Mucosa of rectum (tissue), 2 donors: Measurements from ENCODE around the gene CDKAL1.

ENCODE experiments used
- H3K27ac ChIP-seq, 2 donors: one replicate each; pipeline ENCODE4 v1.7.0; 2013; ENCODE audit warnings: inconsistent platforms in 2 of 2, low read depth in 2 of 2, low read length in 2 of 2
- H3K27me3 ChIP-seq, 2 donors: one replicate each; pipeline ENCODE4 v1.7.0; 2013; ENCODE audit warnings: low read length in 2 of 2; ENCODE audit not compliant: control insufficient read depth in 2 of 2, insufficient read depth in 2 of 2
- H3K36me3 ChIP-seq, 2 donors: one replicate each; pipeline ENCODE4 v1.7.0; 2013; ENCODE audit warnings: low read length in 2 of 2; ENCODE audit not compliant: control insufficient read depth in 2 of 2, insufficient read depth in 2 of 2
- H3K4me1 ChIP-seq, 2 donors: one replicate each; pipeline ENCODE4 v1.7.0; 2013; ENCODE audit warnings: low read length in 2 of 2, mild to moderate bottlenecking in 1 of 2; ENCODE audit not compliant: control insufficient read depth in 2 of 2, insufficient read depth in 2 of 2
- H3K4me3 ChIP-seq, 2 donors: one replicate each; pipeline ENCODE4 v1.7.0; 2013; ENCODE audit warnings: low read length in 2 of 2
- H3K9ac ChIP-seq, 2 donors: one replicate each; pipeline ENCODE4 v1.7.0; 2013; ENCODE audit warnings: low read length in 2 of 2, low read depth in 1 of 2, mild to moderate bottlenecking in 1 of 2
- H3K9me3 ChIP-seq, 2 donors: one replicate each; pipeline ENCODE4 v1.7.0; 2013; ENCODE audit warnings: low read length in 2 of 2; ENCODE audit not compliant: control insufficient read depth in 2 of 2
- donor health status: healthy.
- donor health status: Normal muscosa, but diverticular disease.

CDKAL1 gene

DNA sequence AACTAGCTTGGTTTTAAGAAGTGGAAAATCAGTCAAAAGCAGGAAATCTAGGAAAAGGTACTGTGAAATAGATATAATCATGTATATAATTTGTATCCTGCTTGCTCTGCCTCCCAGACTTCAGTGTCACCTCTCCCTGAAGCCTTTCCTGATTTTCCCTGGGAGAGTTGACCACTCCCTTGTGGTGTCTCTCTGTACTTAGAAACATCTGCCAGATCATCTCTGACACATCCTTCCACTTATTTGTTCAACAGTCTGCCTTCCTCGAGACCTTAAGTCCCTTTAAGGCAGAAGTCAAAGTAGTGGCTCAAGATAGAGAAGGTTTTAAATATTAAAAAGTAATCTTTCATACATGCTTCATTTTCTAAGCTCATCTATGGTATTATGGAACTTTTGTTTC lies 236.5 kb downstream of the CDKAL1 start:
- H3K27ac ChIP-seq = no peak overlapping the region
- H3K27me3 ChIP-seq = no peaks in the 10 kb centered on the region
- peaks cover 0 to 2% of the 10 kb centered on the region in 2 donors for H3K36me3 ChIP-seq
- no peak overlapping the region for H3K4me3 ChIP-seq
- H3K9me3 ChIP-seq = no peaks in the 10 kb centered on the region
- H3K9ac ChIP-seq = no peak overlapping the region
- no peaks in the 10 kb centered on the region for H3K4me1 ChIP-seq

GRCh38 chr6:20771409-20771808 lies 237.2 kb downstream of the CDKAL1 start:
- no peaks in the 10 kb centered on the region for H3K27me3 ChIP-seq
- peaks cover 0 to 2% of the 10 kb centered on the region in 2 donors for H3K36me3 ChIP-seq
- H3K9me3 ChIP-seq = no peaks in the 10 kb centered on the region
- no peaks in the 10 kb centered on the region for H3K4me1 ChIP-seq
- no peak overlapping the region for H3K9ac ChIP-seq
- H3K27ac ChIP-seq = no peak overlapping the region
- H3K4me3 ChIP-seq = no peak overlapping the region

DNA sequence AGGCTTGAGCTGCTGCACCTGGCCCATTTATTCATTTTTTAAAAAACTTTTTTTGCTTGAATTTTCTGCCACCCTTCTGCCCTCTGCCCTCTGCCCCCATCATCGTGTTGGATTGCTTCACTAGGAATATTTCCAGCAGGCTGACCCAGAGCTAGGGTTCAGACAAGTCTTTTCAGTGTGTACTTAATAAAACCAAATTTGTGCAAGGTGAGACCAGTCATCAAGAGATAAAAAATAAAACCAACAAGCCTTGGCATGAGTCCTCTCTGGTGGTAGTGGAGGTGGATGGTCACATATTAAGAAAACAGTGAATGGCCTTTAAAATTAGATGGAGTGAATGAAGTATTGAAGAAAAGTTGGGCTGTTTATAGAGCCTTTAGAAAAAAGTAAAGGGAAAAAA lies 239.6 kb downstream of the CDKAL1 start:
- H3K27me3 ChIP-seq = no peaks in the 10 kb centered on the region
- H3K27ac ChIP-seq = no peak overlapping the region
- H3K36me3 ChIP-seq = peaks cover 0 to 2% of the 10 kb centered on the region in 2 donors
- H3K9ac ChIP-seq = no peak overlapping the region
- no peaks in the 10 kb centered on the region for H3K4me1 ChIP-seq
- H3K4me3 ChIP-seq = no peak overlapping the region
- no peaks in the 10 kb centered on the region for H3K9me3 ChIP-seq

DNA sequence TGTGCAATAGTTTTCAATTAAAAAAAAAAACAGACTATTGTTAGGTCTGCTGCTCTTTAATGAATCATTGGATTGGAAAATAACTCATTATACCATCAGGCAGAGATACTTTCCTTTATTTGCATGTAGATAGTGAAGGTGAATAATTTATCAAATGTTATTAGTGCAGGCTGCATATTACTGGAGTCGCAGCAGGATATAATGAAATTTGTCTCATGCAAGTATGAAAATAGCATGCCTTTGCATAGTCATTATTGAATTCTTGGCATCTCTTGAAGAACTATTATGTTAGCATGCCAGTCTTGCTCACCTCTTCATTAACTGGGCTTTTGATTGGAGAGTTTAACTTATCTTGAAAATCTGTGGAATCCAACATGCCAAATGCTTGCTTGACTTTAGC lies 241.7 kb downstream of the CDKAL1 start:
- peaks cover 0 to 2% of the 10 kb centered on the region in 2 donors for H3K36me3 ChIP-seq
- no peak overlapping the region for H3K4me3 ChIP-seq
- no peak overlapping the region for H3K9ac ChIP-seq
- H3K9me3 ChIP-seq = no peaks in the 10 kb centered on the region
- no peaks in the 10 kb centered on the region for H3K27me3 ChIP-seq
- no peaks in the 10 kb centered on the region for H3K4me1 ChIP-seq
- H3K27ac ChIP-seq = no peak overlapping the region

DNA sequence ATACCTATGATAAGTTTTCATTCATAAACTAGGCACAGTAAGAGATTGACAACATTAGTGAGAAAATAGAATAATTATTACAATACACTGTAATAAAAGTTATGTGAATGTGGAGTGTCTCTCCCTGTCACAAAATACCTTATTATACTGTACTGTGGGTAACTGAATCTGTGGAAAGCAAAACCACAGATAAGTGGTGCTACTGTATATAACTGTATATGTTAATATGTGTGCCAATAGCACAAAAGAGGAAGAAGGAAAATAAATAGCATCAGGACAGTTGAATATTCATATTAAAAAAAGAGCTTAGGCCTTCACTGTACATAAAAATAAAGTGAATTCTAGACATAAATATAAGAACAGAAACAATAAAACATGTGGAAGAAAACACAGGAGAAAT lies 243.5 kb downstream of the CDKAL1 start:
- Histone ChIP-seq H3K9ac (no peak overlapping the region), H3K36me3 (peaks cover 0 to 4% of the 10 kb centered on the region in 2 donors), H3K9me3 (no peaks in the 10 kb centered on the region), H3K4me1 (no peaks in the 10 kb centered on the region), H3K27me3 (no peaks in the 10 kb centered on the region), H3K4me3 (no peak overlapping the region), H3K27ac (no peak overlapping the region)

DNA sequence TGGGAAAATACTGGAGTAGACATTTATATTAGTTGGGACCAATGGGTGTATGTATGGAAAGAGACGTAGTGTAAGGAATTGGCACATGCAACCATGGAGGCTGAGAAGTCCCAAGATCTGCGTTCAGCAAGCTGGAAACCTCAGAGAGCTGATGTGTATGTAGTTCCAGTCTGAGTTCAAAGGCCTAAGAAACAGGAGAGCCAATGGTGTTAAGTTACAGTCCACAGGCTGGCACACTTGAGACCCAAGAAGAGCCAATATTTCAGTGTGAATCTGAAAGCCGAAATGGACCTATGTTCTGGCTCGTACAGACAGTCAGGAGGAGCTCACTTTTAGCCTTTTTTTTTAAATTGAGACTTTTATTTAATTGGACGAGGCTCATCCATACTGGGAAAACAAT lies 244.2 kb downstream of the CDKAL1 start:
- H3K36me3 ChIP-seq = peaks cover 0 to 4% of the 10 kb centered on the region in 2 donors
- H3K4me3 ChIP-seq = no peak overlapping the region
- no peaks in the 10 kb centered on the region for H3K27me3 ChIP-seq
- H3K27ac ChIP-seq = no peak overlapping the region
- no peak overlapping the region for H3K9ac ChIP-seq
- no peaks in the 10 kb centered on the region for H3K4me1 ChIP-seq
- no peaks in the 10 kb centered on the region for H3K9me3 ChIP-seq

GRCh38 chr6:20778912-20779311 lies 244.7 kb downstream of the CDKAL1 start:
- H3K36me3 ChIP-seq = peaks cover 0 to 4% of the 10 kb centered on the region in 2 donors
- no peaks in the 10 kb centered on the region for H3K27me3 ChIP-seq
- no peak overlapping the region for H3K4me3 ChIP-seq
- no peaks in the 10 kb centered on the region for H3K9me3 ChIP-seq
- H3K4me1 ChIP-seq = no peaks in the 10 kb centered on the region
- no peak overlapping the region for H3K9ac ChIP-seq
- H3K27ac ChIP-seq = no peak overlapping the region

- Histone ChIP-seq H3K9ac (no peak overlapping the region), H3K27ac (no peak overlapping the region)
These were observed 254.9 kb downstream of the CDKAL1 start for GRCh38 chr6:20789162-20789561.

DNA sequence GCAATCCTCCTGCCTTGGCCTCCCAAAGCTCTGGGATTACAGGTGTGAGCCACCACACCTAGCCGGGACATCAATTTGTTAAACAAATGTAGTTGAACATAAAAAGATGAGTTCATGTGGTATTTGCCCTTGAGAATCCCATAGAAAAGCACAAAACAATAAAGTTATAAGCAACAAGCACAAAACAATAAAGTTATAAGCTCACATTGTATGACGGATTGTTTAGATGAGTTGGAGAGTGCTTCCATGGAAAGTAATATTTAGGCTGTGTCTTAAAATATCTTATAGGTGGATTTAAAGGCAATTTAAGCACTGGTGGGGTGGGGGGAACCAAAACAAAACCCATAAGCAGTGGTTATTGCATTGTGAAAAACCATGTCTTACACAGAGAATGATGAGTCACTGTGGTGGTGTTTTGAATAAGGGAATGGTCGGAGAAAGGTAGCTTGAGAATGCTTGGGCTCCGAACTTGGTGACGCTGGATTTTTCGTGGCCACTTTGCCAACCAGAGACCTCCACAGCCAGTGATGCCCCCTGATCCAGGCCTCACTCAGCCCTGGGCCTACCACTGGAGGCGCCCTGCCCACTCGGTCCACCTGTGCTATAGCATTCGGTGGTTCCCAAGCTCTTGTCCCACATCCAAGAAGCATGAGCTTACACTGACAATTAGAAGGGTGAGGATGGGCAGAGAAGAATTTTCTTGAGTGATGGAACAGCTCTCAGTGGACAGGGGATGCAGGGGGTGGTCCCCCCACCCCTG lies 256.0 kb downstream of the CDKAL1 start:
- Histone ChIP-seq H3K9me3 (no peaks in the 10 kb centered on the region), H3K27me3 (no peaks in the 10 kb centered on the region), H3K9ac (no peak overlapping the region), H3K4me3 (no peak overlapping the region), H3K36me3 (no peaks in the 10 kb centered on the region), H3K27ac (no peak overlapping the region), H3K4me1 (no peaks in the 10 kb centered on the region)

More at GRCh38 chr6:20789162-20789561, 254.9 kb downstream of the CDKAL1 start:
- Histone ChIP-seq H3K36me3 (no peaks in the 10 kb centered on the region), H3K27me3 (no peaks in the 10 kb centered on the region), H3K4me1 (no peaks in the 10 kb centered on the region), H3K9me3 (no peaks in the 10 kb centered on the region), H3K4me3 (no peak overlapping the region)

DNA sequence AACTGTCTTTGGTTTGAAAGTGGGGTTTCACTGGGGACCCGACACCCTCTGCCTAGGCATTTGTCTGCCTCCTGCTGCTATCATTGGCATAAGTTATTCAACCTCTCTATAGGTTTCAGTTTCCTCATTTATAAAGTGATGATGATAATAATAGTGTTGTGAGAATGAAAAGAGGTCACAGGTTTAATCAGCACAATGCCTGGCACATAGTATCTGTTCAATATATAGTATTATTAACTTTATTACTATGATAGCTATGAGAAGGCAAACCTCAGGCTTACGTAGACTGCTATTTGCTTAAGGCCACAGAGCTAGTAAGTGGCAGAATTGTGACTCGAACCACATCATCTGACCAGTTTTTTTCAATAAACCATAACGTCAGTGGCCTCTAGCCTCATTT lies 256.8 kb downstream of the CDKAL1 start:
- H3K36me3 ChIP-seq = no peaks in the 10 kb centered on the region
- H3K9me3 ChIP-seq = no peaks in the 10 kb centered on the region
- H3K9ac ChIP-seq = no peak overlapping the region
- H3K27ac ChIP-seq = no peak overlapping the region
- H3K4me3 ChIP-seq = no peak overlapping the region
- no peaks in the 10 kb centered on the region for H3K4me1 ChIP-seq
- no peaks in the 10 kb centered on the region for H3K27me3 ChIP-seq
